ENCODE results near the gene TACO1.

DNA sequence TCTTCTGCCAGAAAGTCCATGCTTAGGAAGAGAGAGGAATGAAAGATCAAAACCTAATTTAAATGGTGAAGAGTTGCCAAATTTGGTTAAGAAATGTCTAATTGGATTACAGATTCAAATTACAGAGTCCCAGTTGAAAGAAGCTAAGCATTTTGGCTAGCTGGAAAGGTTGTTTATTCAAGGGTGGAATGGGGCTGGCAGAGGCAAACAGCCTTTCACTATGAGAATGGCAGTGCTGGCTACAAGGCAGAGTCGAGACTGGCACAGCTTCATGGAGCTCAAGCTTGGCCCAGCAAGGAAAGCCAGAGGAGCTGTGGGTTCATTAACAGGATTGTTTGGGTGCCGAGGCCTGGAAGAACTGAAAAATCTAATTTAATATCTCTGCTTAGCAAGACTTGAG, 35.1 kb downstream of the TACO1 start:
- TF ChIP-seq TAF1 (IDR thresholded peaks at IDR 0.05; ENCODE audit: borderline replicate concordance, low read depth, low read length) (no peak), POLR2A (IDR thresholded peaks at IDR 0.05; ENCODE audit: low read depth, low read length) (no peak)

All from GM12892 (cell line).